ENCODE data around the gene AUTS2.

Gene AUTS2

GRCh38 chr7:70481570-70482123 lies 883.4 kb downstream of the AUTS2 start:
- TF ChIP-seq CTCF (IDR thresholded peaks at IDR 0.05; ENCODE audit: insufficient read depth, low read length, missing control alignments) = no peak
- POLR2A ChIA-PET = no interaction called here
- no peak for DNase-seq (ENCODE audit: low read depth, low spot score)
- H3K4me3 ChIP-seq (ENCODE audit: low read depth, low read length) = no peak overlapping the region
- CTCF ChIA-PET = no interaction called here

- no peak for DNase-seq (ENCODE audit: low read depth, low spot score)
- no peak overlapping the region for H3K4me3 ChIP-seq (ENCODE audit: low read depth, low read length)
- ChIA-PET CTCF (no interaction called here), POLR2A (no interaction called here)
- no peak for TF ChIP-seq CTCF (IDR thresholded peaks at IDR 0.05; ENCODE audit: insufficient read depth, low read length, missing control alignments)
Observed at GRCh38 chr7:70484255-70484654, 886.0 kb downstream of the AUTS2 start.

- CTCF ChIA-PET = no interaction called here
- no peak for DNase-seq (ENCODE audit: low read depth, low spot score)
- POLR2A ChIA-PET = no interaction called here
Observed at GRCh38 chr7:70486977-70487376, 888.7 kb downstream of the AUTS2 start.

GRCh38 chr7:70487428-70487827 lies 889.2 kb downstream of the AUTS2 start:
- no peak for DNase-seq (ENCODE audit: low read depth, low spot score)
- TF ChIP-seq CTCF (IDR thresholded peaks at IDR 0.05; ENCODE audit: insufficient read depth, low read length, missing control alignments) = no peak
- CTCF ChIA-PET = no interaction called here
- H3K4me3 ChIP-seq (ENCODE audit: low read depth, low read length) = no peak overlapping the region
- POLR2A ChIA-PET = no interaction called here

More at GRCh38 chr7:70486977-70487376, 888.7 kb downstream of the AUTS2 start:
- H3K4me3 ChIP-seq (ENCODE audit: low read depth, low read length) = no peak overlapping the region
- no peak for TF ChIP-seq CTCF (IDR thresholded peaks at IDR 0.05; ENCODE audit: insufficient read depth, low read length, missing control alignments)

- H3K4me3 ChIP-seq (ENCODE audit: low read depth, low read length) = no peak overlapping the region
- CTCF ChIA-PET = no interaction called here
- DNase-seq (ENCODE audit: low read depth, low spot score) = no peak
- TF ChIP-seq CTCF (IDR thresholded peaks at IDR 0.05; ENCODE audit: insufficient read depth, low read length, missing control alignments) = no peak
- POLR2A ChIA-PET = no interaction called here
Observed at GRCh38 chr7:70487886-70488285, 889.6 kb downstream of the AUTS2 start.

GRCh38 chr7:70489813-70490212 lies 891.5 kb downstream of the AUTS2 start:
- DNase-seq (ENCODE audit: low read depth, low spot score) = no peak
- CTCF ChIA-PET = no interaction called here
- no peak for TF ChIP-seq CTCF (IDR thresholded peaks at IDR 0.05; ENCODE audit: insufficient read depth, low read length, missing control alignments)
- no peak overlapping the region for H3K4me3 ChIP-seq (ENCODE audit: low read depth, low read length)
- POLR2A ChIA-PET = no interaction called here
